HG03460 (cell line): ENCODE results near the gene SERPINA5.
"Not testable (repeated sequence)": the region's sequence is repeated elsewhere in the genome, so short reads cannot be mapped to it uniquely, and the experiment has no call there.

ENCODE experiments used
- ATAC-seq: cut with Tn5 transposase; IDR thresholded peaks from one replicate; pipeline ENCODE4 v1.9.1; 2021; ENCODE audit not compliant: unreplicated experiment

The SERPINA5 gene

GRCh38 chr14:94598816-94599655, 17.8 kb downstream of the SERPINA5 start:
- ATAC-seq: no peak

- no peak for ATAC-seq
Observed at GRCh38 chr14:94599656-94600004, 18.4 kb downstream of the SERPINA5 start.

GRCh38 chr14:94600148-94600545, 18.9 kb downstream of the SERPINA5 start:
- no peak for ATAC-seq

- ATAC-seq: no peak
Observed at GRCh38 chr14:94601884-94602391, 20.7 kb downstream of the SERPINA5 start.

GRCh38 chr14:94602722-94603121, 21.5 kb downstream of the SERPINA5 start:
- no peak for ATAC-seq

- ATAC-seq: no peak
Observed at GRCh38 chr14:94605361-94605760, 24.1 kb downstream of the SERPINA5 start.

GRCh38 chr14:94608966-94609365, 27.7 kb downstream of the SERPINA5 start:
- ATAC-seq: not testable (repeated sequence)

- no peak for ATAC-seq
Observed at GRCh38 chr14:94611179-94611578, 30.0 kb downstream of the SERPINA5 start.

- ATAC-seq: no peak
Observed at GRCh38 chr14:94612174-94612573, 30.9 kb downstream of the SERPINA5 start, which contains the start of gene SERPINA3. Gene SERPINA3, plus strand, starts transcription at chr14:94612391. Its CDS starts 2,051 bp downstream, at chr14:94614442.

- ATAC-seq: no peak
Observed at GRCh38 chr14:94612580-94613554, 31.6 kb downstream of the SERPINA5 start.

- no peak for ATAC-seq
Observed at GRCh38 chr14:94613720-94614644, 32.8 kb downstream of the SERPINA5 start.

- ATAC-seq: no peak
Observed at GRCh38 chr14:94614802-94615201, 33.6 kb downstream of the SERPINA5 start.

GRCh38 chr14:94615254-94615653, 34.0 kb downstream of the SERPINA5 start:
- ATAC-seq: no peak

GRCh38 chr14:94615823-94616570, 34.8 kb downstream of the SERPINA5 start:
- ATAC-seq: no peak

- no peak for ATAC-seq
Observed at GRCh38 chr14:94617366-94617941, 36.2 kb downstream of the SERPINA5 start.

GRCh38 chr14:94617988-94618822, 37.0 kb downstream of the SERPINA5 start:
- ATAC-seq: no peak

GRCh38 chr14:94619297-94619696, 38.1 kb downstream of the SERPINA5 start:
- ATAC-seq: no peak

- ATAC-seq: no peak
Observed at GRCh38 chr14:94620597-94620996, 39.4 kb downstream of the SERPINA5 start.
